Measurements from ENCODE around the gene LRRFIP2. TPM values are rescaled to one million over a fixed set of nuclear protein-coding genes. Genes with fewer than 3 reads are reported as not detected.
"Not testable (repeated sequence)": the region's sequence is repeated elsewhere in the genome, so short reads cannot be mapped to it uniquely, and the experiment has no call there.

Gene LRRFIP2
- total RNA-seq, 1 donor from 2014 or later, result 137 TPM

- no peak for ATAC-seq
- DNase-seq, result no peak
- intact Hi-C loops (cut with micrococcal nuclease), result no loop called here
Observed at GRCh38 chr3:37094636-37095035, 79.7 kb downstream of the LRRFIP2 start.

- intact Hi-C loops (cut with micrococcal nuclease), result no loop called here
- ATAC-seq (no peak), DNase-seq (no peak)
Observed at GRCh38 chr3:37093481-37093880, 80.9 kb downstream of the LRRFIP2 start.

- intact Hi-C loops (cut with micrococcal nuclease), result no loop called here
- ATAC-seq, result peak; percentile 60
- DNase-seq, result no peak
Observed at GRCh38 chr3:37092484-37092883, 81.9 kb downstream of the LRRFIP2 start.

GRCh38 chr3:37087870-37088269 lies 86.5 kb downstream of the LRRFIP2 start:
- no peak for DNase-seq
- ATAC-seq, result no peak
- intact Hi-C loops (cut with micrococcal nuclease), result no loop called here

GRCh38 chr3:37086918-37087317 lies 87.5 kb downstream of the LRRFIP2 start:
- ATAC-seq, result no peak

GRCh38 chr3:37082317-37082716 lies 92.1 kb downstream of the LRRFIP2 start:
- intact Hi-C loops (cut with micrococcal nuclease), result no loop called here
- DNase-seq, result no peak
- no peak for ATAC-seq

More at GRCh38 chr3:37086918-37087317, 87.5 kb downstream of the LRRFIP2 start:
- intact Hi-C loops (cut with micrococcal nuclease), result no loop called here
- no peak for DNase-seq

GRCh38 chr3:37075955-37076354 lies 98.4 kb downstream of the LRRFIP2 start:
- no peak for ATAC-seq

GRCh38 chr3:37074178-37074577 lies 100.2 kb downstream of the LRRFIP2 start:
- DNase-seq, result no peak
- no peak for ATAC-seq

More at GRCh38 chr3:37075955-37076354, 98.4 kb downstream of the LRRFIP2 start:
- no peak for DNase-seq
- intact Hi-C loops (cut with micrococcal nuclease), result no loop called here

GRCh38 chr3:37072892-37073291 lies 101.5 kb downstream of the LRRFIP2 start:
- ATAC-seq, result no peak
- no peak for DNase-seq
- intact Hi-C loops (cut with micrococcal nuclease), result no loop called here

More at GRCh38 chr3:37074178-37074577, 100.2 kb downstream of the LRRFIP2 start:
- intact Hi-C loops (cut with micrococcal nuclease), result no loop called here

GRCh38 chr3:37071921-37072320 lies 102.5 kb downstream of the LRRFIP2 start:
- ATAC-seq (no peak), DNase-seq (no peak)
- intact Hi-C loops (cut with micrococcal nuclease), result no loop called here

GRCh38 chr3:37068031-37068430 lies 106.4 kb downstream of the LRRFIP2 start:
- ATAC-seq (peak; percentile 13), DNase-seq (no peak)
- intact Hi-C loops (cut with micrococcal nuclease), result no loop called here

GRCh38 chr3:37067577-37067976 lies 106.8 kb downstream of the LRRFIP2 start:
- DNase-seq (no peak), ATAC-seq (no peak)
- intact Hi-C loops (cut with micrococcal nuclease), result no loop called here

GRCh38 chr3:37064747-37065146 lies 109.6 kb downstream of the LRRFIP2 start:
- DNase-seq (no peak), ATAC-seq (no peak)
- intact Hi-C loops (cut with micrococcal nuclease), result no loop called here

- DNase-seq (no peak), ATAC-seq (no peak)
- intact Hi-C loops (cut with micrococcal nuclease), result no loop called here
Observed at GRCh38 chr3:37058117-37058516, 116.3 kb downstream of the LRRFIP2 start.

GRCh38 chr3:37056826-37057225 lies 117.6 kb downstream of the LRRFIP2 start:
- intact Hi-C loops (cut with micrococcal nuclease), result no loop called here
- no peak for DNase-seq
- ATAC-seq, result peak; percentile 9

GRCh38 chr3:37055077-37055476 lies 119.3 kb downstream of the LRRFIP2 start:
- intact Hi-C loops (cut with micrococcal nuclease); DNase-seq; ATAC-seq: not testable (repeated sequence)

- intact Hi-C loops (cut with micrococcal nuclease), result no loop called here
- ATAC-seq, result peak; percentile 88
- DNase-seq, result no peak
Observed at GRCh38 chr3:37054370-37054769, 120.0 kb downstream of the LRRFIP2 start.

- intact Hi-C loops (cut with micrococcal nuclease), result no loop called here
- ATAC-seq (peak; percentile 3), DNase-seq (no peak)
Observed at GRCh38 chr3:37053753-37054152, 120.6 kb downstream of the LRRFIP2 start.

GRCh38 chr3:37053337-37053736 lies 121.0 kb downstream of the LRRFIP2 start:
- ATAC-seq (peak; percentile 18), DNase-seq (peak; percentile 45)
- intact Hi-C loops (cut with micrococcal nuclease), result no loop called here

- intact Hi-C loops (cut with micrococcal nuclease), result no loop called here
- no peak for DNase-seq
- ATAC-seq, result peak; percentile 24
Observed at GRCh38 chr3:37052860-37053259, 121.5 kb downstream of the LRRFIP2 start.

- ATAC-seq, result peak; percentile 59
- intact Hi-C loops (cut with micrococcal nuclease), result no loop called here
- DNase-seq, result no peak
Observed at GRCh38 chr3:37050282-37050681, 124.1 kb downstream of the LRRFIP2 start.

GRCh38 chr3:37042712-37043111 lies 131.7 kb downstream of the LRRFIP2 start:
- DNase-seq; intact Hi-C loops (cut with micrococcal nuclease); ATAC-seq: not testable (repeated sequence)

Measured in left ventricle myocardium superior (tissue), 1 donor.